OCI-LY3 (cell line): ENCODE measurements around the gene COPS3.

ENCODE experiments used
- CTCF ChIP-seq: fragments of 200-600, 300-600 bp; sonication (generic); IDR thresholded peaks from 2 replicates; pipeline ENCODE4 v1.5.1; 2014; ENCODE audit warnings: antibody characterized with exemption, low read length, low read depth
- EZH2phosphoT487 ChIP-seq: fragments of 200-600 bp; shearing (Covaris generic); IDR thresholded peaks from 2 replicates; pipeline ENCODE4 v1.6.1; 2018; ENCODE audit warnings: antibody characterized with exemption, mixed run types, low read depth

DNA sequence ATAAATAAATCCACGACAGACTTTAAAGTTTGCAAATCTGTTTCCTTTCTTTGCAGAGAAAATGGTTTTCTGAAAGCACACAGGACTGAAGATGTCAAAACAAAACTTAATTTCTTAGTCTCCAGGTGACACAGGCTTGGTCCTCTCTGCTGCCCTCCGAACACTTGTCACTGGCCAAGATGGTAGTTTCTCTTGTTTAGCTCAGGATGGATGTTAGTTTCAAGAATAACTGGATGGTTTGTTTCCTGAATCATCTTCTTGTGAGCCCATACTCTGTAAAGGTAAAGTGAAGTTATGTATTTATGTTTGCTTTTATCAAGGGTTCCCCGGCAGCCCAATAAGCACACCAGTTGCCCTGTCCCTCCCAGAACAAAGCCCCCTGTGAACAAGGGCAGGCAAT, 34.2 kb downstream of the COPS3 start:
- TF ChIP-seq CTCF (no peak), EZH2phosphoT487 (no peak)
